NCI-H345 treated with DMSO at 0.1 percent for 48 hours (cell line): ENCODE data around the gene ZNF804B.

ENCODE experiments used
- DNase-seq: peaks from one replicate; lab custom pipeline; 2025; ENCODE audit not compliant: unreplicated experiment; lab: John Stamatoyannopoulos, UW

The ZNF804B gene

DNA sequence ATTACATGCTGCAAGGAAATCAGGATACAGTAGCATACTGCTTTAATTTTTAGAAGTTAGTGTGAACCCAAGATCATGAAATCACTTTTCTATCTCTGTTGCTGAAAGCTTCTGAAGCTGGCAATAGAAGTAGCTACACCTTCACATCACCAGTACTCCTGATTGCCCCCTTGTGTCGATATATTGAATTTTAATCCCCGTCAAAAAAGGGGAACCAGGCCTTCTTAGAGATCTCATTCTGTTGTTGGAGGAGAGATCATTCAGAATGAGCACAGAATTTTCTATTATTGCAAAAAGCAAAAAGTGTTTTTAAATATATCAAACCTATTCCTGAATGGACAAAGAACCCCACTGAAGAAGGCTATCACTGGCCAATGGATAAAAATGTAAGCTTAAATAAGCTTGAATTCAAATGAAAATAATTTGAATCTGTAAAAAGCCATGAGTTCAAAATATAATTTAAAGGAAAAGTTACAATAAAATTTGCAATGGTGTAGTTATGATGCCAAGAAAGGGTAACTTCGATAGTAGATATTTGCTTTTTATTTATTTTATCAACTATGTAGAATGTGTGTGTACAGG is 75.7 kb downstream of the ZNF804B start:
- no peak for DNase-seq

DNA sequence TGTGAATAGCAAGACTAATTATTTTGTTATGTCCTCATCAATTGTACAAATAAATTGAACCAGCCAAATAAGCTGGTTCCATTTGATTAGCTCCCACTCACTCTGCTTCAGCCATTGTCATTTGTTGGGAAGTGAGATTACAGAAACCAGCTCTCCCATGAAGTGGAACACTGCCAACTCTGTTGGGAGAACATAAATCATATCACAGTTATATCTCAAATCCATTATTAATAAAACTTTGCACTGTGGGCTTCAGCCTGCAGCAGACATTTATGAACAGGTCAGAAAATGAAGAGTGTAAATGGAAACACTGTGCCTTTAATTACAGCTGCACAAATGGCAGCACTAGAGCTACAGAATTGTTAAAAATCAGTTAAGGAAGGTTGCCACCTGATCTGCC is 82.7 kb downstream of the ZNF804B start:
- no peak for DNase-seq

DNA sequence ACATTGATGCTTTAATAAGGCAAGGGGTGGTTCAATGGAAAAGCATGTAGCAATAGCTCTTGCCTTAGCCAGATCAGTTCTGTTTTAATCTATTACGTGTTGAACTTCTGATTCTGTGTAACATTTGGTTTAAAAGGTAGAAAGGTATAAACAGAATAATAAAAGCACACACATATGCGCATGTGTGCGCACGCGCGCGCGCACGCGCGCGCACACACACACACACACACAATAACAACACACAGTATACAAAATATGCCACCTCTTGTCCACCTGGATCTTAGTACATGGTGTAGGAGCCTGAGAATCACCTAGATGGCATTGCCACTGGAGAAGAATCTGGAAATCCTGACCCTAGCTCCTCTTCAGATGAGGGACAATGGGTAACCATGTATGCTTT is 85.6 kb downstream of the ZNF804B start:
- DNase-seq = no peak

DNA sequence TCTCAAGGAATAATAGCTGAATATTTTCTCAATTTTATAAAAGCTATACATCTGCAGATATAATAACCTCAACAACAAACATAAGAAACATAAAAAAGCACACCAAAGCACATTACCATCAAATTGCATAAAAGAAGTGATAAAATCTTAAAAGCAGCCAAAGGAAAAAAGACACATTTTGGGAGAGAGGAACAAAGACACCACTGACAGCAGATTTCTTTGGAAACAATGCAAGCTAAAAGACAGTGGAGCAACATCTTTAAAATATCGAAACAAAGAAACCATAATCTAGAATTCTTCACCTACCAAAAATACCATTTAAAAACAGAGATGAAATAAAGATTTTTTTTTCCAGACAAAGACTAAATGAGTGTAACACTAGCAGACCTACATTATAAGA is 91.7 kb downstream of the ZNF804B start:
- DNase-seq = no peak

DNA sequence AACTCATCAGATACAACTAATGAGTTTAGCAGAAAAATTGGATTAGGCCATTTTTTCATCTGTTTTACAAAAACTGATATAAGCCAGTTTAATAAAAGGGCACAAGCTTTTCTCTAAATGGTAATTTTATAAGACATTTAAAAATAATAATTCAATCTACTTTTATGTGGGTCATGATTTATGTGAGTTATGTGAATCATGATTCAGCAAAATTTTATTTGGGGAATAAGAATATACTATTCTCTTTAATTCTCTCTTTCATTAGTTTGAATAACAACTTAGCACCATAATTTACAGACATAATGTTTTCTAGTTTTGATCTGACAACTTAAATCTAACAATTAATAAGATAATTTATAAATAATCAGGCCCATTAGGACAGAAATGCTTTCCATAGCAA is 99.8 kb downstream of the ZNF804B start:
- no peak for DNase-seq

DNA sequence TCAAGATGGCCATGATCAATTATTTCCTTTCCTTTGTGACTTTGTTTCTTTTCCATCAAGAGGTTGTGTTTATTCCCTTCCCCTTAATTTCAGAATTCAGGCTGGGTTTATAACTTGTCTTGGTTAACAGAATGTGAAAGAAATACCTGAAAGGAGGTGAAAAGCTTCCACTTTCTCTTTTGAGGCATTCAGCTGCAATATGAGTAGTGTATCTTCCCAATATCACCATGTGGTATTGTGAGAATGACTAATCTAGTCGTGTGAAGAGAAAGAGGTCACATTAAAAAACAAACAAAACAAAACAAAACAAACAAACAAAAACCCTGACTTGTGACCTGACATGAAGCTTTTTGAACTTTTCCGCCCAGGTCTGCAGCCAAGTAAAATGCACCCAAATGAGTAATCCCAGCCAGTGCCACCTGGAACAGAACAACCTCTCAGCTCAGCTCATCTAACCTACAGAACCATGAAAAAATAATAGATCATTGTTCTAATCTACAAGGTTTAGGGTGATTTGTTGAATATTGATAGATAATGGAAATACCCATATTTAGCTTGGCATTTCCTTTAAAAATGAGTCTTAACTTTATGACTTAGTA is 106.9 kb downstream of the ZNF804B start:
- no peak for DNase-seq

DNA sequence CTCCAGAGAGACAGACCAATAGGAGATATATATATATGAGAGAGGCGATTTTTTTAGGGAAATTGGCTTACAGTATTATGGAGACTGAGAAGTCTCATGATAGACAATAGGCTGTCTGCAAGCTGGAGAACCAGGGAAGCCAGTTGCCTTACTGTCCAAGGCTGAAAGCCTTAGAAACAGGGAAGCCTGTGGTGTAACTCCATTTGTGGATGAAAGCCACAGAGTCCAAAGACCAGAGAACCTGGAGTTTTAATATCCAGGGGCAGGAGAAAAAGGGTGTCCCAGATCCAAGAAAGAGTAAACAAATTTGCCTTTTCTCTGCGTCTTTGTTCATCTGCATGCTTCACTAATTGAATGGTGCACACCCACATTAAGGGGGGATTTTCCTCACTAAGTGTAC is 107.7 kb downstream of the ZNF804B start:
- DNase-seq = no peak

DNA sequence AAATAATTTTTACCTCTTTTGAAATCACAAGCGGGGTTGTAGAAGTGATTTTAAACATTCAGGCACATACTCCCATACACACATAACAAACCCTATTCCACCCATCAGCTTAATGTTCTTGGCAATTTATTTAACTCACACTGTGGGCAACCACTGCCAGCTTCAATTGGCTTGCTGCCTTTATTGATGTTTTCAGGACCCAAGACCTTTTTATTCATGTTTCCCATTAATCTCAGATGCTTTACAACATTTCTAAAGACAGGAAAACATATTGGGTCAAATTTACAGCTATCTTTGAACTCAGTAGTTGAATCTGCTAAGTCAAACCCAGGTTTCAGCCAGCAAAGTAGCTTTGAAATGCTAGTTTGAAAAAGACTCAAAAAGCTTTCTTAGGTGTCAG is 109.0 kb downstream of the ZNF804B start:
- DNase-seq = no peak

DNA sequence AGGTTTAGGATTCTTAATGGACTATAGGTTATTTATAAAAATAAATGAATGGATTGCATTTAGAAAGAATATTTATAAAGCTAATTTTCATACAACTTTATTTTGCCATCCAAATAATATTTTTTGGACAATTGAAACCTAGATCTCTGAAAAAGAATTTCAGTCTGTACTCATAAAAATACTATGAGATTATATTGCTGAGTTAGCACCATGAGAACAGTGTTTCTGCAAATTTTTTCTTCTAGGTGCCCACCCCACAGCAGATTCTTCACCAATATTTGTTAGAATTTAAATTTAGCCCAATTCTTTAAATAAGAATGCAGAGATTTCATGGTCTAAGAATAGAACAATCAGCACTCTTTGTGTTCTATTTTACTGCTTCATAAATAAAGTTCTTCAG is 121.6 kb downstream of the ZNF804B start:
- no peak for DNase-seq

DNA sequence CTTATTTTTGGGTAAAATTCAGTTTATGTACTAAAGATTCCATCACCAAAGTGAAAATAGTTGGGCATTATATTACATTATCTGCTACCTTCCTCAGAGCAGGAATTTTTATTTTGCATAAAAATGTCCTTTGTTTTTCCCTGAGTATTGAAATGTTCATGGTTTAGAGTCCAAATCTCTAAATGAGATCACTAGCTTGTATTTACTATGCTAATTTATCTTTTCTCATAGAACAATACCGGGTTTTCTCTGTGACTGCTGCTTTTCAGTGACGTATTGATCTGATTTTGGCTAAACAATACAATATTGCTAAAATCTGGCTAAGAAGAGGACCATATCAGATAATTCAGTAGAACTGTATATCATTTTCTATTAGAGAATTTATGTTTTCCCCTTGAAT is 125.6 kb downstream of the ZNF804B start:
- no peak for DNase-seq

DNA sequence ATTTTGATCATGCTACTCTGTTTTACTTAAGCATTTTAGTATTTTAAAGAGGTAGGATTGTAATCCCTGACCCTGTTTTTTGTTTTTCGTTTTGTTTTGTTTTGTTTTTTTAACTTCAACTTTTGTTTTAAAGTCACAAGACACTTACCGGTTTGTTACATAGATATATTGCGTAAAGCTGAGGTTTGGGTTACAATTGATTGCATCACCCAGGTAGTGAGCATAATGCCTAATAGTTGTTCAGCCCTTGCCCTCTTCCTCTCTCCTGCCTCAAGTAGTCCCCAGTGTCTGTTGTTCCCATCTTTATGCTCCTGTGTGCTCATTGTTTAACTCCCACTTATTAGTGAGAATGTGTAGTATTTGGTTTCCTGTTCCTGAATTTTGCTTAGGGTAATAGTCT is 129.2 kb downstream of the ZNF804B start:
- DNase-seq = no peak

DNA sequence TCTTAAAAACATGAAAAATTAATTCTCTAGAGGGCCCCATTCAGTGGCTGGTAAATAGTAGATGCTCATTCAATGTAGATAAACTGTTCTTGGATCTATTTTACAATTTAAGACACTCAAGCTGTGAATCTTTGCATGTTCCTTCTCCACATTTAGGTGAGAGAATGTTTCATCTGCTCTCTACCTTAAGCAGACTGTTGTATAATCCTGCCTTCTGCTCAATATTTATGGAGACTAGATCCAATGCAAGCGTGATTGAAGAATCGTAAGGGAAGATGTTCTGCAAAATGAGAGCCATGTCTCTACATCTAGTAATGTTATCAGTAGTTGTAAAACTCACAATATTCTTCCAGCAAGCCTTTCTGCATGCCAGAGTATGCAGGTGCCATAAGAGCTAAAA is 151.0 kb downstream of the ZNF804B start:
- no peak for DNase-seq

DNA sequence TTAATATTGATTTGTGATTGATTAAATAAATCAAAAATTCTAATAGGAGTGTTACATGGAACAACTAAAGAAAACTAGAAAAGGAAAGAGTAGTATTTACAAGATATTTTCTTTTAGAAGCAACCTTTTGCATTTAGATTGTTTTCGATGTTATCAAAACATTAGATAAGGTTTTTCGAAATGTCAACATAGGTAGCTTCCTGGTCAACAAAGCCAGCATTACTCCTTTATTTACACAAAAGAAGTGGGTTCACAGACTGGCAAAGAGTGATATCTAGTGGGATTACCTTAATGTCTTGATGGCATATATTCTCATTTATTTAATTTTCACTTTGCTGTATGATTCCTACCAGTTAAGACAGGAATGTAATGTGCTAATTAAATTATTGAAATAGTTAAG is 153.4 kb downstream of the ZNF804B start:
- DNase-seq = no peak

DNA sequence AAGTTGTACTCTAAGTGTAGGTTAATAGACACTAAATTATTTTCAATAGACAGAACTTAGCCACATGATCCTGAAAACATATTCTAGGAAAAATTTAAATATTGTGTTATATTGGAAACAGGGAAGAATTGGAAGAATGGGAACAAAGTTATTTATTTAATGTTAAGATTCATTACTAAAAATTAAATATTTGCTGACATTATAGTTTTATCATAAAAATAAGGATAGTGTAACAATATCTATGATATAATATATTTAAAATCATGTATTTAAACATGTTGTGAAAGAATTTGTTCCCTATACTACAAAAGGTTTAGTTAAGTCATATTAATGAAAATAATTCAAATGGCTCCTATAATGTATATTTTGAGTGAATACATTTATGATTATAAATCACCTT is 156.1 kb downstream of the ZNF804B start:
- DNase-seq = no peak

DNA sequence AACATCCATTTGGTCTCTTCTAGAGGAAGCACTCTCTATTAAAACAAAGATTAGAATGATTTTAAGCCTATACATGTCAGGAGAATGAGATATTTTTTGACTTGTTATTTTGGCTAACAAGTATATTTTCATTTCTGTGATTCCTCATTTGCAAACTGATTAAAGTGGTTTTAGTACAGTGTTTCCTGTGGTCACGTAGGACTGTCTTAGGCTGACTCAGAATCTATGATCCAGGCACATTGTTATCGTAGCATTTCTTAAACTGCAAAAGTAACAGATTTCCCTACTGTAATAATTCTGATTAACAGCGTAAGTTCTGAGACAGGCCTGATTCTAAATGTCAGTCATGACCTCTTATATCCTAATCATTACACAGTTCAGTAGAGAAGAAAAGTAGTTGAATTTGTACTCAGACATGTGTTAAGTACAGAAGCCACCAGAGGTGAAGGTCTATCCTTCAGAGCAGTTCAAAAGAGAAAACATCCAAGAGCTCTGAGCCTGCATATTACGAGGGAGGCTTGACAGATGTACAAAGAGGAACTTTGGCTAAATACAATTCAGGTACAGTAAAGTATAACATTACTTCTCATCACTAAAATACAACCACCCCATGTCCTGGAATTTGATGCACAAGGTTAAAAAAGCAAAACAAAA is 160.1 kb downstream of the ZNF804B start:
- no peak for DNase-seq

DNA sequence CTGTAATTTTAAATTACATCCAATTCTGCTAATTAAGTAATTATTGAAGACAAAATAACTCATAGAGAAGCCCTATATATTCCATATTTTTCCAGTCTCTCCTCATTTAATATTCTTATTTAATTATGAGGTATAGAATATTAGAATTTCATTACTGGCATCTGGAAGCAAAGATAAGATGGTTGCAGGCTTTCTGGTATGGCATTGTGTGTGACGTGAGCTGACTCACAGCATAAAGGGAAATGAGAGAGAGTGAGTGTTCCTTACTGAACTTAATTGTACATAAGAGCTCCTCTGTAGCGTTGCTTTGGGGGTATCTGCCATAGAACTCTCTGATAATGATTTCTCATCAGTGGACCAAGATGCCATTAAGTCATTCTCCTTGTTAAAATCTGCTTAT is 163.4 kb downstream of the ZNF804B start:
- no peak for DNase-seq

DNA sequence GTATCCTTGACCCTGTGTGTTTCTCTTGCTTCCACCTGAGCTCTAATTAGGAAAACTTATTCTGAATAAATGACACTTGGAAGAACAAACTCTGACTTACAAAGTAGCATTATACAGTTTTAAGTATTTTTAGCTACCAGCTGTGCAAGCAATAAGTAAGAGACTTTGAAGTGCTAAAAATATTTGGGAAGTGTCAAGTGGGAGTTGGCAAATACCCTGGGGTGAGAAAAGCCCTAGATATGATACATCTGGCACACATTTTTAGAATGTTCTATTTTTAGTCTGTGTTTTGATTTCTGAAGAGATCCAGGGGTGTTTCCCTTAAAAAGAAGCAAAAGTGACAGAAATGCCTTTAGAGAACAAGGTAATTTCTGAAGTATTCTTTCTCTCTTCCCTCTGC is 168.8 kb downstream of the ZNF804B start:
- DNase-seq = no peak

DNA sequence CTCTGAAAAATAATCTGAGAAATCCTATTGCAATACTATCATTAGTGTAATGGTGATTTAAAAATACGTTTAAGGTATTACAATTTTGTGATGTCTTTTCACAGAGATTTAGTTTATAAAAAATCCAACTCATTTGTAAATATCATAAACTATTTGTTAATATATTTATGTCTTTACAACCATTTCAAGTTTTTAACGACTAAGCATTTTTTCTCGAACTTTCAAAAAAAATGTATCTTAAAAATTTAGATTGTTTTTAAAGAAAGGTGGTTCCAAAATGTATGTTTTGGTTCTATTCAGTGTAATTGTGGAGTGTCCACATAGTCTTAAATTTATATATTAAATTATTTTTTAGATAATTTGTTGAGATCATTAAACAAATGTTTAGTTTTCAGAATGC is 170.2 kb downstream of the ZNF804B start:
- no peak for DNase-seq

DNA sequence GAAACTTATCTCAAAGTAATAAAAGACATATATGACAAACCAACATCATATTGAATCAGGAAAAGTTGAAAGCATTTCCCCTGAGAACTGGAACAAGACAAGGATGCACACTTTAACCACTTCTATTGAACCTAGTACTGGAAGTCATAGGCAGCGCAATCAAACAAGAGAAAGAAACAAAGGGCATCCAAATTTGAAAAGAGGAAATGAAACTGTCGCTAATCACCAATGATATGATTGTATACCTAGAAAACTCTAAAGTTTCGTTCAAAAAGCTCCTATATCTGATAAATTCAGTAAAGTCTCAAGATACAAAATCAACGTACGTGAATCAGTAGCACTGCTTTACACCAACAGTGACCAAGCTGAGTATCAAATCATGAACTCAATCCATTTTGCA is 173.8 kb downstream of the ZNF804B start:
- DNase-seq = no peak

DNA sequence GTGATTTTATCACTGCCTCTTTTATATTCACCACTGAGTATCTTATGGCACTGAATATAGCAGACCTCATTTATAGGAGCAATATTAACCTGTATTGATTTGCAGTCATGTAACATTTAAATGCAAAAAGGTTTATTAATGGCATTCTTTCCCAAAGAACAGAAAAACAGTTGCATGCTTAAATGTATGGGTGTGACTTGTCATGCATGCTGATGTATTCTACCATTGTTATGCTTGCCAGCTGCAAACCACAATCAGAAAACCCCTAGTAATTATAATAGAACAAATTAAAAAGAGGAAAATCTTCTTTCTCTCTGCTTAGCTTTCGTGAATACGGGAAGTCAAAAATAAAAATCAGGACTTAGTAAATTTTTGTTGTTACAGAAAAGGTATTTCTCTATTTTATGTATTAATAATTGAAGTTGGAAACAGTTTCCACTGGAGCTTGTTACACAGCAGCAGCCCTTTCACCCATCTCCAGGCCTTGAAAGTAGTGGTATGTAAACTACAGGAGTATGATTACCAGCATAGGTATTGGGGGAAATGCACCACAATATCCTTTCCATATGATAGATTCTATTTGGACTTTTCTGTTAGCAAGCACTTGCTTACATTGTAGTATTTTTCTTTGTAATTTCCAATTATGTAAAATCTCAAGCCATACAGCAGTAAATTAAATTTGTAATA is 183.5 kb downstream of the ZNF804B start:
- no peak for DNase-seq

DNA sequence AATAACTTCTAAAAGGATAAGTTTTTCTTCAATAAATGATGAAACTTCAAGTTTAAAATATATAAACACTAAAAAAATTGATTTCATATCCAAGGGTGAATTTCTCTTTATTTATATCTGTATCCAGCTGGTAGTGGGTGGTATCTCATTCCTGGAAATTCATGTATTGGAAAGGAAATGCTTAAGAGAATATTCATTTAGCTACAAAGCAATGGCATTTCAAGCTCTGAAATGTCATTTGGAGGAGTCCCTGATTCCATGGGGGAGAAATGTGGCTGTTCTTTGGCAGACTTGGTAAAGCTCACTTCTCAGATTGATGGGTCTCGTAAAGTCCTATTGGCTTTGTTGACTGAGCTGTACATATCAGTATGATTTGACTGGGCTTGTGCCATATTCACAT is 192.3 kb downstream of the ZNF804B start:
- DNase-seq = no peak

DNA sequence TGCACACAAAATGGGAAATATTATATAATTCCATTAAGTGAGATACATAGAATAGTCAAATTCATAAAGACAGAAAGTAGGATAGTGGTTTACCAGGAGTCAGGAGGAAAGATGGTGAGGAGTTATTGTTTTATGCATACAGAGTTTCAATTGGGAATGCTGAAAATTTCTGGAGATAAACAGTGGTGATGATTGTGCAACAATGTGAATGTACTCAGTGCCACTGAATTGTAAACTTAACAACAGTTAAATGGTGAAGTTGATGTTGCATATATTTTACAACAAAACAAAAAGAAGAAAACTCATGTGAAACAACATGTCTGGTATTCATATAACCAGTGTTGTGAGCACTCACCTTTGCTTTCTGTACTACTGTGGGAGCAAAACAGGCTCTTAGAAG is 204.9 kb downstream of the ZNF804B start:
- DNase-seq = no peak
